HCT116 (cell line): ENCODE measurements around the gene TMOD3. TPM values are rescaled to one million over a fixed set of nuclear protein-coding genes. Genes with fewer than 3 reads are reported as not detected.
A peak's percentile ranks its signal among the peaks of the same experiment; 100 is the strongest.

ENCODE experiments used
- ATAC-seq: fragments of 200-7000 bp; cut with Tn5 transposase; 2 replicates; pipeline ENCODE4 v1.9.1; 2020; ENCODE audit warnings: mild to moderate bottlenecking, moderate library complexity
- BruUV-seq: library from RNA; stranded (reverse); fragments of 400-500 nt; replicated peaks from 2 replicates; lab custom pipeline; 2021; lab: Mats Ljungman, UMichigan
- CTCF ChIA-PET: fragments of 300-600 bp; sonication (Branson Sonifier 250); formaldehyde crosslinking; loops from one replicate; lab custom pipeline; 2021; ENCODE audit warnings: antibody characterized with exemption; lab: Charles Lee
- POLR2A ChIA-PET: fragments of 300-600, 350-600 bp; sonication (Branson Sonifier 250); formaldehyde crosslinking; loops from one replicate; lab custom pipeline; 2021; ENCODE audit warnings: antibody characterized with exemption; lab: Charles Lee
- RAD21 ChIA-PET, 2 experiments: fragments of 300-600 bp; sonication (Branson Sonifier 250); formaldehyde crosslinking; loops; one replicate each; lab custom pipeline; 2023; ENCODE audit warnings: low total read pairs in 2 of 2; ENCODE audit not compliant: uncharacterized antibody in 2 of 2, unreplicated experiment in 2 of 2, low non-redundant PET in 1 of 2; lab: Charles Lee
- DNase-seq: peaks from one replicate; pipeline ENCODE4 v3.0.0-alpha.2; 2010; ENCODE audit warnings: low read depth, low spot score
- H2AFZ ChIP-seq: fragments of 200-600 bp; shearing (Covaris generic), sonication (generic); 2 replicates; pipeline ENCODE4 v1.6.1; 2017; ENCODE audit warnings: low read depth, mixed run types, mixed read lengths, antibody characterized with exemption, low read length; ENCODE audit not compliant: poor library complexity, severe bottlenecking
- H3K27ac ChIP-seq: 2 replicates; pipeline ENCODE4 v1.5.1; 2012; ENCODE audit warnings: low read depth, low read length
- H3K27me3 ChIP-seq: fragments of 200-600 bp; sonication (generic); 2 replicates; pipeline ENCODE4 v1.6.1; 2016; ENCODE audit warnings: mixed run types, low read length, mixed read lengths; ENCODE audit not compliant: insufficient read depth
- H3K36me3 ChIP-seq, 2 experiments: fragments of 200-500 bp in 1 of 2; fragments of 200-600 bp in 1 of 2; sonication (Bioruptor generic) in 1 of 2; sonication (generic) in 1 of 2; 2 replicates each; pipeline versions ENCODE4 v1.5.1 to v1.6.1; 2014 to 2016; ENCODE audit warnings: low read length in 2 of 2, inconsistent platforms in 1 of 2, mixed read lengths in 1 of 2, mixed run types in 1 of 2; ENCODE audit not compliant: insufficient read depth in 2 of 2, control insufficient read depth in 1 of 2
- H3K4me1 ChIP-seq, 2 experiments: fragments of 200-600 bp in 1 of 2; sonication (generic) in 1 of 2; 2 replicates each; pipeline versions ENCODE4 v1.5.1 to v1.6.1; 2012 to 2017; ENCODE audit warnings: low read length in 2 of 2, inconsistent platforms in 1 of 2, mild to moderate bottlenecking in 1 of 2, mixed read lengths in 1 of 2, mixed run types in 1 of 2, moderate library complexity in 1 of 2; ENCODE audit not compliant: insufficient read depth in 2 of 2, control insufficient read depth in 1 of 2
- H3K4me2 ChIP-seq: fragments of 200-600 bp; sonication (generic); 2 replicates; pipeline ENCODE4 v1.6.1; 2017; ENCODE audit warnings: mixed run types, low read length, mixed read lengths
- H3K4me3 ChIP-seq, 2 experiments: fragments of 200-600 bp in 1 of 2; sonication (generic) in 1 of 2; replicated peaks in 1 of 2; 2 replicates each; pipeline ENCODE4 v1.5.1; 2011 to 2016; ENCODE audit warnings: low read length in 2 of 2, control low read depth in 1 of 2, low read depth in 1 of 2, mild to moderate bottlenecking in 1 of 2, mixed read lengths in 1 of 2, mixed run types in 1 of 2
- H3K79me2 ChIP-seq: fragments of 200-600 bp; sonication (generic); 2 replicates; pipeline ENCODE4 v1.6.1; 2017; ENCODE audit warnings: mild to moderate bottlenecking, mixed run types, low read length, moderate library complexity, mixed read lengths; ENCODE audit not compliant: insufficient read depth
- H3K9ac ChIP-seq: fragments of 200-600 bp; sonication (generic); 2 replicates; pipeline ENCODE4 v1.6.1; 2016; ENCODE audit warnings: low read length, mixed read lengths
- H3K9me2 ChIP-seq: fragments of 200-600 bp; sonication (generic), shearing (Covaris generic); 2 replicates; pipeline ENCODE4 v1.6.1; 2017; ENCODE audit warnings: mixed run types, mild to moderate bottlenecking, moderate library complexity; ENCODE audit not compliant: insufficient read depth
- H3K9me3 ChIP-seq, 2 experiments: fragments of 200-500 bp in 1 of 2; fragments of 200-600 bp in 1 of 2; sonication (Bioruptor generic) in 1 of 2; sonication (generic) in 1 of 2; 2 replicates each; pipeline ENCODE4 v1.6.1; 2014 to 2017; ENCODE audit warnings: low read length in 2 of 2, mixed read lengths in 2 of 2, inconsistent platforms in 1 of 2, low read depth in 1 of 2, mild to moderate bottlenecking in 1 of 2, mixed run types in 1 of 2, moderate library complexity in 1 of 2; ENCODE audit not compliant: control insufficient read depth in 1 of 2, insufficient read depth in 1 of 2
- H4K20me1 ChIP-seq: fragments of 200-600 bp; sonication (generic), shearing (Covaris generic); 2 replicates; pipeline ENCODE4 v1.6.1; 2017; ENCODE audit warnings: mixed run types, mild to moderate bottlenecking, moderate library complexity; ENCODE audit not compliant: insufficient read depth
- CEBPB ChIP-seq: IDR thresholded peaks from 2 replicates; pipeline ENCODE4 v1.6.1; 2012; ENCODE audit warnings: low read depth
- EGR1 ChIP-seq: IDR thresholded peaks from 2 replicates; pipeline ENCODE4 v1.6.1; 2012; ENCODE audit warnings: low read depth
- JUND ChIP-seq: IDR thresholded peaks from 2 replicates; pipeline ENCODE4 v1.6.1; 2012
- POLR2A ChIP-seq: IDR thresholded peaks from 2 replicates; pipeline ENCODE4 v1.7.0; 2011; ENCODE audit warnings: borderline replicate concordance; ENCODE audit not compliant: insufficient read depth, insufficient read length; ENCODE audit errors: extremely low read depth
- RAD21 ChIP-seq: IDR thresholded peaks from 2 replicates; pipeline ENCODE4 v1.6.1; 2012; ENCODE audit warnings: low read depth, mild to moderate bottlenecking
- SIN3A ChIP-seq: IDR thresholded peaks from 2 replicates; pipeline ENCODE4 v1.6.1; 2012; ENCODE audit warnings: low read depth
- SP1 ChIP-seq: IDR thresholded peaks from 2 replicates; pipeline ENCODE4 v1.6.1; 2012; ENCODE audit warnings: low read depth
- TCF7L2 ChIP-seq: IDR thresholded peaks from 2 replicates; pipeline ENCODE4 v1.7.0; 2011; ENCODE audit warnings: borderline replicate concordance, inconsistent platforms; ENCODE audit not compliant: insufficient read depth, insufficient read length; ENCODE audit errors: extremely low read depth
- YY1 ChIP-seq: IDR thresholded peaks from 2 replicates; pipeline ENCODE4 v1.6.1; 2011; ENCODE audit warnings: low read length, low read depth, moderate library complexity, mild to moderate bottlenecking; ENCODE audit not compliant: insufficient replicate concordance; ENCODE audit errors: extremely low read depth
- ZFX ChIP-seq: fragments of 450-650 bp; IDR thresholded peaks from 2 replicates; pipeline ENCODE4 v1.6.1; 2017
- intact Hi-C: fragments of 100-400 bp; cut with micrococcal nuclease; formaldehyde crosslinking; loops from 2 replicates; pipeline ENCODE4 v1.10.0; 2022
- total RNA-seq: library from RNA; stranded (reverse); gene quantifications from one replicate; pipeline ENCODE4 v1.2.1, GENCODE V29; 2021; ENCODE audit not compliant: unreplicated experiment
- TF ChIP-seq, protein P1 (sequence below): IDR thresholded peaks from 2 replicates; pipeline ENCODE4 v1.6.1; 2012; ENCODE audit warnings: low read depth
- TF ChIP-seq, protein P2 (sequence below): IDR thresholded peaks from 2 replicates; pipeline ENCODE4 v1.6.1; 2012

The TMOD3 gene
- total RNA-seq, 1 experiment from 2014 or later = 78.8 TPM

DNA sequence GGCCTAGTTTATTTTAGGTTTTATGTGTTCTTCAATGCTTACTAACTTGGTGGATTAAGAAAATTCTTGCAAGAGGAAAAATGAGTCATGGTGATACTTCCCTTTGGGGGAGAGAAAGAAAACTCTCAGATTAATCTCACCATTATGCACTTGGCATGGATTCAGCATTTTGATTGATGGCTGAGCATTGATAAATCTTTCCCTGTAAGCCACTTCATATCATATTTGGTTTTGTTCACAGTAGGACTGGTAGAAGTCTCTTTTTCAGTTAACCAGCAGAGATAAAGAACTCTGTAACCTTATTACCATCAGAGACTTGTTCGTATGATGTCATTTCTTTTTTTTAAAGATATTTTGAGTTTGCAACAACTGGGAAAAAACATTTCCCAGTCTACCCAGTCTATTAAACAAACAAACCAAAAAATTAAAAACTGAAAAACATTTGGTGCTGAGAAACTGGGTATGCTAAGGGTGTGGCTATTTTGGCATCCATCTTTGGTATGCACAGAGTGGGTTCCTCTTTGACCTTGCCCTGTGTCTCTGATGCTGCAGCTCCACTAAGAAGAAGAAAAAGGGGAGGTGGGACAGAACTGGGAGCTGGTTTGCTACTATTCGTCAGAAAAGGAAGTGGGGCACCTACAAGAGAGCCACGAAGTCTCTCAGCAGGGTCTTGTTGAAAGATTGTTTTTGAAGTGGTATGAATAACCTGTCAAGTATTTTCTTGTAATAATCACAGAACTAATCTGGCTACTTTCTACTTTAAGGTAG, 17.2 kb downstream of the TMOD3 start (continued):
- TF ChIP-seq TCF7L2 (peak; percentile 28), CEBPB (peak; percentile 79), RAD21 (peak; percentile 23; the same call in 1 of the 2 replicates), EGR1 (0 out of 2 replicates have a peak, but pooled peaks have one; percentile 31), JUND (peak; percentile 87)
- TF ChIP-seq, protein P1, sequence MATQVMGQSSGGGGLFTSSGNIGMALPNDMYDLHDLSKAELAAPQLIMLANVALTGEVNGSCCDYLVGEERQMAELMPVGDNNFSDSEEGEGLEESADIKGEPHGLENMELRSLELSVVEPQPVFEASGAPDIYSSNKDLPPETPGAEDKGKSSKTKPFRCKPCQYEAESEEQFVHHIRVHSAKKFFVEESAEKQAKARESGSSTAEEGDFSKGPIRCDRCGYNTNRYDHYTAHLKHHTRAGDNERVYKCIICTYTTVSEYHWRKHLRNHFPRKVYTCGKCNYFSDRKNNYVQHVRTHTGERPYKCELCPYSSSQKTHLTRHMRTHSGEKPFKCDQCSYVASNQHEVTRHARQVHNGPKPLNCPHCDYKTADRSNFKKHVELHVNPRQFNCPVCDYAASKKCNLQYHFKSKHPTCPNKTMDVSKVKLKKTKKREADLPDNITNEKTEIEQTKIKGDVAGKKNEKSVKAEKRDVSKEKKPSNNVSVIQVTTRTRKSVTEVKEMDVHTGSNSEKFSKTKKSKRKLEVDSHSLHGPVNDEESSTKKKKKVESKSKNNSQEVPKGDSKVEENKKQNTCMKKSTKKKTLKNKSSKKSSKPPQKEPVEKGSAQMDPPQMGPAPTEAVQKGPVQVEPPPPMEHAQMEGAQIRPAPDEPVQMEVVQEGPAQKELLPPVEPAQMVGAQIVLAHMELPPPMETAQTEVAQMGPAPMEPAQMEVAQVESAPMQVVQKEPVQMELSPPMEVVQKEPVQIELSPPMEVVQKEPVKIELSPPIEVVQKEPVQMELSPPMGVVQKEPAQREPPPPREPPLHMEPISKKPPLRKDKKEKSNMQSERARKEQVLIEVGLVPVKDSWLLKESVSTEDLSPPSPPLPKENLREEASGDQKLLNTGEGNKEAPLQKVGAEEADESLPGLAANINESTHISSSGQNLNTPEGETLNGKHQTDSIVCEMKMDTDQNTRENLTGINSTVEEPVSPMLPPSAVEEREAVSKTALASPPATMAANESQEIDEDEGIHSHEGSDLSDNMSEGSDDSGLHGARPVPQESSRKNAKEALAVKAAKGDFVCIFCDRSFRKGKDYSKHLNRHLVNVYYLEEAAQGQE = no peak
- TF ChIP-seq, protein P2, sequence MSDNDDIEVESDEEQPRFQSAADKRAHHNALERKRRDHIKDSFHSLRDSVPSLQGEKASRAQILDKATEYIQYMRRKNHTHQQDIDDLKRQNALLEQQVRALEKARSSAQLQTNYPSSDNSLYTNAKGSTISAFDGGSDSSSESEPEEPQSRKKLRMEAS = 0 out of 2 replicates have a peak, but pooled peaks have one; percentile 36

DNA sequence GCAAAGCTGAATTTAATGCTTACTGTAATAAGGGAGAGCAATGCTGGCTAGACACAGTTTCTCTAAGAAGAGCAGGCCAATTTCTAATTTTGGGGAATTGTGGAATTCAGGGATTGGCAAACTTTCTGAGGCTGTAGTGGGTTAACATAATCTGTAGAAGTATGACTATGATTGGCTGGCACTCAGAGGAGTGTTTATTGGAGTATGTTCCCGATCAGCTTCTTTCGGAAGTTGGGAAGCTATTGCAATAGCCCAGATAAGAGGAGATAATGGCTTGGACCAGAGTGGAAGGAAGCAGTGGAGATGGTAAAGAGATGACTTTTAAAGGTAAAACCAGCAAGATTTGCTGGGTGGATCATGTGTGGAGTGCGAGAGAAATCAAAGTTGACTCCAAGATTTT, 19.4 kb downstream of the TMOD3 start:
- intact Hi-C loops = no loop called here
- DNase-seq (no peak), ATAC-seq (no peak)
- no peaks in the 10 kb centered on the region for H3K9me2 ChIP-seq
- H3K4me1 ChIP-seq = peaks cover 77 to 85% of the 10 kb centered on the region in 2 experiments
- H3K4me3 ChIP-seq = no peak overlapping the region
- H2AFZ ChIP-seq = no peak overlapping the region
- TF ChIP-seq POLR2A (no peak), ZFX (no peak), SIN3A (no peak), YY1 (no peak), SP1 (no peak)
- TF ChIP-seq, protein P1 = no peak
- 0 out of 2 replicates have a peak, but pooled peaks cover 4% of the 10 kb centered on the region for H4K20me1 ChIP-seq
- no TSS peak for BruUV-seq
- H3K4me2 ChIP-seq = no peak overlapping the region
- RAD21 ChIA-PET = no interaction called here
- CTCF ChIA-PET = no interaction called here
- H3K27ac ChIP-seq = peak overlapping the region; percentile 98; the same call in 1 of the 2 replicates
- H3K9ac ChIP-seq = no peak overlapping the region
- peaks cover 100% of the 10 kb centered on the region for H3K79me2 ChIP-seq
- POLR2A ChIA-PET = no interaction called here
- H3K36me3 ChIP-seq = no peaks in the 10 kb centered on the region
- no peaks in the 10 kb centered on the region for H3K9me3 ChIP-seq
- H3K27me3 ChIP-seq = no peaks in the 10 kb centered on the region
